ENCODE measurements around the gene RPLP2.

Gene RPLP2

DNA sequence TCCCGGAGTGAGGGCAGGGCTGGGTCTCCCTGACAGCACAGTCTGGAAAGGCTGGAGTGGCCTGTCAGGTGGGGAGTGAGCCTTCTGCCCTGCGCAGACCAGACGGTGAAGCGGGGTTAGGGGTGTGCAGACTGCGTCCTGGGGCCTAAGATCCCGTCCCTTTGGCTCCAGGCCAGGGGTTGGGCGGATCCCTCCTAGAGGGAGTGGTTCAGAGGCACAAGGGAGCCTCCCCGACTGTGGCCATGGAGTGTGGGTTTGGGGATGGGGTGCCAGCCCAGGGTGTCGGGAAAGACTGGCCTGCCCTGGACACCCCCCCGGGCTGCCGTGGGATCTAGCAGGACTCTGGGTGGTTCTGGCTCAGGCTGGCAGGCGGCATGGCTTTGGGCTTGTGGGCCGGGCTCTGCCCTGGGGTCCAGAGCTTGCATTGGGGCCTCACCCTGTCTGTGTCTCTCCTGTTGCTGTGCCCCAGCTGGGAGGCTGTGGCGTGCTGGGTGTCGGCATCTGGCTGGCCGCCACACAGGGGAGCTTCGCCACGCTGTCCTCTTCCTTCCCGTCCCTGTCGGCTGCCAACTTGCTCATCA lies 52.4 kb downstream of the RPLP2 start:
- in situ Hi-C loops (cut with MboI; ENCODE audit: low sequenced_read_pairs): no loop called here
